ENCODE data around the gene GJA10. TPM values are rescaled to one million over a fixed set of nuclear protein-coding genes. Genes with fewer than 3 reads are reported as not detected.

Gene GJA10
- polyA plus RNA-seq, 1 donor (not counting 4 experiments of a cell fraction or from before 2014, with no cell fraction given): not detected

DNA sequence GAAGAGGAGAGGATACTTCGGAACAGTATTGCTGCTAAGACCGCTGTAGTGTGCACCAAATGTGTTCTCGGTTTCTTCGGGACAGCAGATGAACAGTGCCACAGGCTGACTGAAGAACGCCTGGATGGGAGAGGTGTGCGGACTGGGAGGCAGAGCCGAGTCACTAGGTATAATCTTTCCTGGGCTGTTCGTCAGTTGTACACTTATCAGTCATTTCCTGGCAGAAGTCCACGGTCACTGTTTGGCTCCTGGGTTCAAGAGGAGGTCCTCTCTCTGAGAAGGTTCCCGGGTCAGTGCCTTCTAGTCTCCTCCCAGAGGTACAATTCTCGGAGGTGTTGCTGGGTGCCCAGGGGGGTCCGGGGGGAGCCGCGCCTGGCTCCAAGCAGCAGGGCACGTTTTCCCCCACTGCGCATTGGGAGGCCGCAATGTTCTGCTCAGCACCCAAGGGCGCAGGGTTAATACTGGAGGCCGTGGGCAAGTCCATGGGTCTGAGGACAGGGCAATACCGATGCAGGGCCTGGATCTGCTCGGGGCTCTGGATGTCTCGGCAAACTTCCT is 38.1 kb downstream of the GJA10 start:
- TF ChIP-seq EZH2 (IDR thresholded peaks at IDR 0.05; ENCODE audit: low read length): no peak
- TF ChIP-seq, protein P1, sequence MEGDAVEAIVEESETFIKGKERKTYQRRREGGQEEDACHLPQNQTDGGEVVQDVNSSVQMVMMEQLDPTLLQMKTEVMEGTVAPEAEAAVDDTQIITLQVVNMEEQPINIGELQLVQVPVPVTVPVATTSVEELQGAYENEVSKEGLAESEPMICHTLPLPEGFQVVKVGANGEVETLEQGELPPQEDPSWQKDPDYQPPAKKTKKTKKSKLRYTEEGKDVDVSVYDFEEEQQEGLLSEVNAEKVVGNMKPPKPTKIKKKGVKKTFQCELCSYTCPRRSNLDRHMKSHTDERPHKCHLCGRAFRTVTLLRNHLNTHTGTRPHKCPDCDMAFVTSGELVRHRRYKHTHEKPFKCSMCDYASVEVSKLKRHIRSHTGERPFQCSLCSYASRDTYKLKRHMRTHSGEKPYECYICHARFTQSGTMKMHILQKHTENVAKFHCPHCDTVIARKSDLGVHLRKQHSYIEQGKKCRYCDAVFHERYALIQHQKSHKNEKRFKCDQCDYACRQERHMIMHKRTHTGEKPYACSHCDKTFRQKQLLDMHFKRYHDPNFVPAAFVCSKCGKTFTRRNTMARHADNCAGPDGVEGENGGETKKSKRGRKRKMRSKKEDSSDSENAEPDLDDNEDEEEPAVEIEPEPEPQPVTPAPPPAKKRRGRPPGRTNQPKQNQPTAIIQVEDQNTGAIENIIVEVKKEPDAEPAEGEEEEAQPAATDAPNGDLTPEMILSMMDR (optimal IDR thresholded peaks at IDR 0.05 in 1 of 3, IDR thresholded peaks at IDR 0.05 in 1 of 3, conservative IDR thresholded peaks at IDR 0.05 in 1 of 3; ENCODE audit: extremely low read depth in 1 of 3, insufficient read depth in 2 of 3, low read length in 3 of 3): no peak
- Histone ChIP-seq H3K79me2 (ENCODE audit: control insufficient read depth, insufficient read depth, low read length) (no peaks in the 10 kb centered on the region), H3K9ac (ENCODE audit: control insufficient read depth, extremely low read depth, insufficient read depth, low read length) (no peak overlapping the region), H4K20me1 (ENCODE audit: control insufficient read depth, extremely low read depth, insufficient read depth, low read length) (no peaks in the 10 kb centered on the region), H3K4me3 (ENCODE audit: control insufficient read depth in 2 of 3, extremely low read depth in 1 of 3, insufficient read depth in 2 of 3, low read depth in 1 of 3, low read length in 3 of 3) (no peak overlapping the region), H3K27ac (ENCODE audit: control insufficient read depth, insufficient read depth, low read length) (no peak overlapping the region), H2AFZ (ENCODE audit: control insufficient read depth, low read length) (no peak overlapping the region), H3K9me1 (ENCODE audit: control insufficient read depth, extremely low read depth, insufficient read depth, low read length) (no peaks in the 10 kb centered on the region), H3K27me3 (ENCODE audit: control insufficient read depth, extremely low read depth, insufficient read depth, low read length) (no peaks in the 10 kb centered on the region), H3K36me3 (ENCODE audit: control insufficient read depth in 2 of 2, extremely low read depth in 1 of 2, insufficient read depth in 2 of 2, low read length in 2 of 2) (no peaks in the 10 kb centered on the region), H3K9me3 (ENCODE audit: control insufficient read depth, low read depth, low read length) (no peaks in the 10 kb centered on the region), H3K4me1 (ENCODE audit: control insufficient read depth, extremely low read depth, insufficient read depth, low read length) (peaks cover 12% of the 10 kb centered on the region), H3K4me2 (ENCODE audit: control insufficient read depth, extremely low read depth, insufficient read depth, low read depth, low read length) (no peak overlapping the region)
- FAIRE-seq (no peak), DNase-seq (ENCODE audit: low read depth, low spot score) (no peak)
- dilution Hi-C loops (cut with MboI; ENCODE audit: extremely low pct_ligation_motif_present, low sequenced_read_pairs): no loop called here

DNA sequence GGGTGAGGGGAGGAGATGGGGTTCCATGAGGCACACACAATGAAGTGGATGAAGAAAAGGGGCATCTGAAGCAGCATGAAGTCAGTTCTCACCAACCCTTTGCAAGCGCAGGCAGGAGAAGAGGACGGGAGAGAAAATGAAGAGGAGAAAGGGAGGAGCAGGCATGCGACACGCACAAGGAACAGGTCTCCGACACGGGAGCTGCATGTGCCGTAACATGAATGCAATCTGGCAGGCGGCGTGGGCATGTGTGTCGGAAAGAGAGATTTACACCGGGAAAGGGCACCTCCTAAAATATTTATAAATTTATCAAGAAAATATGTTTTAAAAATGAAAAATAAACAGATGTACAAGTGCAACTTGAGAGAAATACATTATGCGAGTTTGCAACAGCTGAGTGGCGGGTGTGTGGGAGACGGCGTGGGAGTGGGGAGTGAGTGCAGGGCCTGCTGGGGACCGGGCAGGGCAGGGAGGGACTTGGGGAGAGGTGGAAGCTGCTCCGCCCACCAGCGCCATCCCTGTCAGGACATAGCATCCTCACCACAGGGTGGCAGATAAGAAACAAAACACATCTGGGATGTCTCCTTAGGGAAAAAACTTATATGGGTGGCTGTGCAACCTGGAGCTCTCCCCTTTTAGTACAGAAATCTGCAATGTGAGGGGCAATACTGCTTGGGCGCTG is 40.6 kb downstream of the GJA10 start:
- no peaks in the 10 kb centered on the region for H3K79me2 ChIP-seq (ENCODE audit: control insufficient read depth, insufficient read depth, low read length)
- TF ChIP-seq EZH2 (IDR thresholded peaks at IDR 0.05; ENCODE audit: low read length): no peak
- TF ChIP-seq, protein P1 (optimal IDR thresholded peaks at IDR 0.05 in 1 of 3, IDR thresholded peaks at IDR 0.05 in 1 of 3, conservative IDR thresholded peaks at IDR 0.05 in 1 of 3; ENCODE audit: extremely low read depth in 1 of 3, insufficient read depth in 2 of 3, low read length in 3 of 3): no peak
- no peaks in the 10 kb centered on the region for H3K36me3 ChIP-seq (ENCODE audit: control insufficient read depth in 2 of 2, extremely low read depth in 1 of 2, insufficient read depth in 2 of 2, low read length in 2 of 2)
- no peaks in the 10 kb centered on the region for H3K9me1 ChIP-seq (ENCODE audit: control insufficient read depth, extremely low read depth, insufficient read depth, low read length)
- H4K20me1 ChIP-seq (ENCODE audit: control insufficient read depth, extremely low read depth, insufficient read depth, low read length): no peaks in the 10 kb centered on the region
- H3K4me1 ChIP-seq (ENCODE audit: control insufficient read depth, extremely low read depth, insufficient read depth, low read length): peaks cover under 1% of the 10 kb centered on the region
- dilution Hi-C loops (cut with MboI; ENCODE audit: extremely low pct_ligation_motif_present, low sequenced_read_pairs): no loop called here
- FAIRE-seq (no peak), DNase-seq (ENCODE audit: low read depth, low spot score) (no peak)
- H3K9me3 ChIP-seq (ENCODE audit: control insufficient read depth, low read depth, low read length): no peaks in the 10 kb centered on the region
- no peak overlapping the region for H2AFZ ChIP-seq (ENCODE audit: control insufficient read depth, low read length)
- H3K27me3 ChIP-seq (ENCODE audit: control insufficient read depth, extremely low read depth, insufficient read depth, low read length): no peaks in the 10 kb centered on the region
- no peak overlapping the region for H3K4me3 ChIP-seq (ENCODE audit: control insufficient read depth in 2 of 3, extremely low read depth in 1 of 3, insufficient read depth in 2 of 3, low read depth in 1 of 3, low read length in 3 of 3)
- H3K9ac ChIP-seq (ENCODE audit: control insufficient read depth, extremely low read depth, insufficient read depth, low read length): no peak overlapping the region
- H3K27ac ChIP-seq (ENCODE audit: control insufficient read depth, insufficient read depth, low read length): no peak overlapping the region
- H3K4me2 ChIP-seq (ENCODE audit: control insufficient read depth, extremely low read depth, insufficient read depth, low read depth, low read length): no peak overlapping the region
